Mesenchymal stem cell (in vitro differentiated cells and primary cell): ENCODE results near the gene DERL2.
"Not testable (repeated sequence)": the region's sequence is repeated elsewhere in the genome, so short reads cannot be mapped to it uniquely, and the experiment has no call there.

Experiments
- DNase-seq: peaks from one replicate; pipeline ENCODE4 v3.0.0-alpha.2; 2013
- H2AFZ ChIP-seq: one replicate; pipeline ENCODE4 v1.6.1; 2013; ENCODE audit warnings: low read depth, mild to moderate bottlenecking, control low read depth, inconsistent platforms, low read length, moderate library complexity
- H2AK5ac ChIP-seq: 2 replicates; pipeline ENCODE4 v1.6.1; 2013; ENCODE audit warnings: low read length, moderate library complexity, mild to moderate bottlenecking, inconsistent platforms; ENCODE audit not compliant: severe bottlenecking
- H2BK120ac ChIP-seq: one replicate; pipeline ENCODE4 v1.6.1; 2013; ENCODE audit warnings: low read depth, mild to moderate bottlenecking, inconsistent platforms, low read length, moderate library complexity
- H2BK12ac ChIP-seq, 2 experiments: one replicate each; pipeline ENCODE4 v1.6.1; 2013; ENCODE audit warnings: inconsistent platforms in 2 of 2, low read length in 2 of 2, mild to moderate bottlenecking in 2 of 2, moderate library complexity in 2 of 2, control low read depth in 1 of 2
- H2BK15ac ChIP-seq: one replicate; pipeline ENCODE4 v1.6.1; 2013; ENCODE audit warnings: mild to moderate bottlenecking, low read depth, inconsistent platforms; ENCODE audit not compliant: poor library complexity, severe bottlenecking
- H2BK5ac ChIP-seq: 2 replicates; pipeline ENCODE4 v1.6.1; 2013; ENCODE audit warnings: low read depth, mild to moderate bottlenecking, low read length, control low read depth, inconsistent platforms; ENCODE audit not compliant: poor library complexity, severe bottlenecking
- H3K14ac ChIP-seq, 2 experiments: one replicate each; pipeline ENCODE4 v1.6.1; 2013; ENCODE audit warnings: inconsistent platforms in 2 of 2, low read length in 2 of 2, control low read depth in 1 of 2, mild to moderate bottlenecking in 1 of 2, moderate library complexity in 1 of 2
- H3K18ac ChIP-seq, 2 experiments: one replicate each; pipeline ENCODE4 v1.6.1; 2013; ENCODE audit warnings: inconsistent platforms in 2 of 2, low read length in 2 of 2, control low read depth in 1 of 2, low read depth in 1 of 2, mild to moderate bottlenecking in 1 of 2
- H3K23ac ChIP-seq, 2 experiments: one replicate each; pipeline ENCODE4 v1.6.1; 2013; ENCODE audit warnings: inconsistent platforms in 2 of 2, low read length in 2 of 2, mild to moderate bottlenecking in 2 of 2, moderate library complexity in 2 of 2, control low read depth in 1 of 2
- H3K27ac ChIP-seq: 2 replicates; pipeline ENCODE4 v1.5.1; 2013; ENCODE audit warnings: mild to moderate bottlenecking, moderate library complexity, low read length, control low read depth, inconsistent platforms; ENCODE audit not compliant: poor library complexity, severe bottlenecking
- H3K27me3 ChIP-seq, 2 experiments: 2 replicates each; pipeline versions ENCODE4 v1.6.1 to v1.7.0; 2013; ENCODE audit warnings: low read length in 2 of 2, mild to moderate bottlenecking in 2 of 2, moderate library complexity in 2 of 2, control low read depth in 1 of 2, inconsistent platforms in 1 of 2; ENCODE audit not compliant: control insufficient read depth in 1 of 2, insufficient read depth in 1 of 2
- H3K36me3 ChIP-seq, 2 experiments: 2 replicates each; pipeline versions ENCODE4 v1.6.1 to v1.7.0; 2013; ENCODE audit warnings: low read length in 2 of 2, control low read depth in 1 of 2, inconsistent platforms in 1 of 2, low read depth in 1 of 2, mild to moderate bottlenecking in 1 of 2; ENCODE audit not compliant: insufficient read depth in 2 of 2, control insufficient read depth in 1 of 2
- H3K4ac ChIP-seq, 2 experiments: one replicate each; pipeline ENCODE4 v1.6.1; 2013; ENCODE audit warnings: inconsistent platforms in 2 of 2, low read length in 2 of 2, mild to moderate bottlenecking in 2 of 2, moderate library complexity in 2 of 2, control low read depth in 1 of 2, low read depth in 1 of 2
- H3K4me1 ChIP-seq: 2 replicates; pipeline ENCODE4 v1.6.1; 2013; ENCODE audit warnings: low read depth, low read length, control low read depth; ENCODE audit not compliant: control insufficient read depth, insufficient read depth
- H3K4me2 ChIP-seq: 2 replicates; pipeline ENCODE4 v1.6.1; 2013; ENCODE audit warnings: low read length, mild to moderate bottlenecking, inconsistent platforms; ENCODE audit not compliant: poor library complexity, severe bottlenecking
- H3K4me3 ChIP-seq, 2 experiments: 2 replicates each; pipeline versions ENCODE4 v1.5.1 to v1.7.0; 2013; ENCODE audit warnings: low read length in 2 of 2, mild to moderate bottlenecking in 2 of 2, control low read depth in 1 of 2, low read depth in 1 of 2; ENCODE audit not compliant: insufficient read depth in 1 of 2
- H3K79me1 ChIP-seq: replicated peaks from 2 replicates; pipeline ENCODE4 v1.6.1; 2013; ENCODE audit warnings: mild to moderate bottlenecking, control low read depth, low read length, inconsistent platforms; ENCODE audit not compliant: poor library complexity, severe bottlenecking
- H3K9ac ChIP-seq: 2 replicates; pipeline ENCODE4 v1.7.0; 2013; ENCODE audit warnings: mild to moderate bottlenecking, low read length, moderate library complexity
- H3K9me3 ChIP-seq: 2 replicates; pipeline ENCODE4 v1.7.0; 2013; ENCODE audit warnings: mild to moderate bottlenecking, low read length; ENCODE audit not compliant: control insufficient read depth
- H4K8ac ChIP-seq: one replicate; pipeline ENCODE4 v1.6.1; 2013; ENCODE audit warnings: inconsistent platforms, mild to moderate bottlenecking, low read length, moderate library complexity
- H4K91ac ChIP-seq: one replicate; pipeline ENCODE4 v1.6.1; 2013; ENCODE audit warnings: mild to moderate bottlenecking, low read length, inconsistent platforms
- WGBS: methylation state at CpG from one replicate; pipeline ENCODE4 v1.1.7; 2013; ENCODE audit warnings: mixed read lengths; 5-methylcytosine and 5-hydroxymethylcytosine counted together

The DERL2 gene

DNA sequence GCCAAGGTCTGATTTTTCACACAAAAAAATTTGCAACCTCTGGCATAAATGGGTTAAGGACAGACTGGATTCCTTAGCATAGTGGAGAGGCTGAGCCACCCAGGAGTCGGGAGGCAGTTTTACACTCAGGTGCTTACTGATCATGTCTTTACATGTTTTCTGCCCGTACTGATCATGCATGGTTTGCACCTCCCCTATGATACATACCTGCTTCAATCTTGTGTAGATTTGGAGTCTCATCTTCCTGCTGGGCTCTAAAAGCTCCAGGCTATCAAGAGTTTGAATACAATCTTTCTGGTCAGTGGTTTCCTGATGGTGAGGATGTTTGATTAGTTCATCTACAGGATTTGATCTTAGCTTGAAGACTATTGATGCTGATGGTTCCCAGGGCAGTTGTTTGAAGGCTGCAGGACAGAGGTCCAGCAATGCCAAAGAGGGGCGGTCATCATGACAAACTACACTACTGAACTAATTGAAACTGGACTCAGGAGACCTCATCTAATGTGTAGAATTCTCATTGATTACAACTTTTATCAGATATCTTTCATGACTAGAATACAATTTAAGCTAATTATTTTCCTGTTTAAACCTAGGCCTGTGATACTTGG, 53.9 kb downstream of the DERL2 start:
- Histone ChIP-seq H4K8ac (no peak overlapping the region), H3K18ac (no peak overlapping the region), H3K4me3 (no peak overlapping the region), H3K79me1 (peaks cover 21% of the 10 kb centered on the region), H3K27ac (peak overlapping the region; percentile 47), H2AK5ac (no peak overlapping the region), H3K23ac (no peak overlapping the region), H3K14ac (no peak overlapping the region), H3K36me3 (peaks cover 64 to 89% of the 10 kb centered on the region in 2 experiments), H3K4me1 (peaks cover 4% of the 10 kb centered on the region), H2AFZ (no peak overlapping the region), H3K9me3 (no peaks in the 10 kb centered on the region), H3K4ac (no peak overlapping the region), H2BK5ac (no peak overlapping the region), H2BK120ac (no peak overlapping the region), H4K91ac (no peak overlapping the region), H3K4me2 (no peak overlapping the region), H3K27me3 (no peaks in the 10 kb centered on the region), H2BK15ac (no peak overlapping the region), H3K9ac (no peak overlapping the region), H2BK12ac (no peak overlapping the region)
- WGBS: 100% methylated on average over 2 of the region's 3 CpGs
- DNase-seq: no peak

DNA sequence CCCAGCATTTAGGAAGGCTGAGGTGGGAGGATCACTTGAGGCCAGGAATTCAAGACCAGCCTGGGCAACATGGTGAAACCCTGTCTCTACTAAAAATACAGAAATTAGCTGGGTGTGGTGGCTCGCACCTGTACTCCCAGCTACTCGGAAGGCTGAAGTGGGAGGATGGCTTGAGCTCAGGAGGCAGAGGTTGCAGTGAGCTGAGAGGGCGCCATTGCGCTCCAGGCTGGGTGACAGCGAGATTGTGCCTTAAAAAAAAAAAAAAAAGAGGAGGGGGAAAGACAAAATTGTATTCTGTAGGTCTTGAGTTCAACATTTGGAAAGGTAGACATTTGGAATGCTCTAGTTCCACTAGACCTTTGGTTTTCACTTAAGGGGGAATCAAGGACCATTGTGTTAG, 54.7 kb downstream of the DERL2 start:
- not testable (repeated sequence) for H3K4me1 ChIP-seq, H3K9me3 ChIP-seq

DNA sequence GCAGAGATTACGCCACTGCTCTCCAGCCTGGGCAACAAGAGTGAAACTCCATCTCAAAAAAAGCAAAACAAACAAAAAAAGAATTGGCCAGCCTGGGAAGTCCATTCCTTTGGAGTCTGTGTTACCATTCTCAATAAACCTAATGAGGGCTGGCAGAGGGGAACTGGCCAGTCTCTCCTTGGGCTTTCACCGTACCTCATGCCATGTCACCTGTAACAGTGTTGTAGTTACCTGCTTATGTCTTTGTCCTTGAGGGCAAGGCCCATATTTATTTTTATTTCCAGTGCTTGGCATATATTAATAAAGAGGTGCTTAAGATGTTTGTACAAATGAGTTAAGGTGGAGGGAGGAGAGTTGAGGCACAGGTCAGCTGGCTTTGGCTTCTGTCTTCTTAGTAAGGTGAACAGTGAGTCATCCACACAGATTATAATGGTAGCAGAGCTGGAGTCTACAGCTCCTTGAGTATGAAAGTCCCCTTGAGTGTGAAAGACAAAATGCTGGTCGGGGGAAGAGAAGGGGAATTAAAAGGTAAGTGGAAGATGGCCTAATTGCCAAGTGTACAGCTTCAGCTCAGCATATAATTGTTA, 55.5 kb downstream of the DERL2 start:
- peaks cover 65 to 90% of the 10 kb centered on the region in 2 experiments for H3K36me3 ChIP-seq
- no peak overlapping the region for H4K8ac ChIP-seq
- no peak overlapping the region for H3K14ac ChIP-seq
- H3K27me3 ChIP-seq: no peaks in the 10 kb centered on the region
- H3K4me3 ChIP-seq: no peak overlapping the region
- no peak overlapping the region for H3K9ac ChIP-seq
- H3K9me3 ChIP-seq: no peaks in the 10 kb centered on the region
- H3K4me2 ChIP-seq: no peak overlapping the region
- H2BK12ac ChIP-seq: no peak overlapping the region
- no peak overlapping the region for H2BK5ac ChIP-seq
- no peak overlapping the region for H3K23ac ChIP-seq
- no peak overlapping the region for H2BK120ac ChIP-seq
- H2AFZ ChIP-seq: no peak overlapping the region
- H3K79me1 ChIP-seq: peaks cover 24% of the 10 kb centered on the region
- H4K91ac ChIP-seq: no peak overlapping the region
- H3K4ac ChIP-seq: no peak overlapping the region
- no peak overlapping the region for H2BK15ac ChIP-seq
- no peak overlapping the region for H3K18ac ChIP-seq
- peaks cover 3% of the 10 kb centered on the region for H3K4me1 ChIP-seq
- H2AK5ac ChIP-seq: no peak overlapping the region
- 100% methylated on average over 3 of the region's 3 CpGs for WGBS
- H3K27ac ChIP-seq: no peak overlapping the region
- no peak for DNase-seq

More for the DNA sequence above, 54.7 kb downstream of the DERL2 start:
- peaks cover 21% of the 10 kb centered on the region for H3K79me1 ChIP-seq
- H4K8ac ChIP-seq, H2AK5ac ChIP-seq, H3K14ac ChIP-seq, H3K9ac ChIP-seq, H3K4me2 ChIP-seq, H2BK120ac ChIP-seq, H3K23ac ChIP-seq, H2BK12ac ChIP-seq, H3K27me3 ChIP-seq, DNase-seq, H4K91ac ChIP-seq, H3K18ac ChIP-seq, H3K27ac ChIP-seq, H2AFZ ChIP-seq, H2BK5ac ChIP-seq, H3K4ac ChIP-seq, H3K4me3 ChIP-seq, H2BK15ac ChIP-seq: not testable (repeated sequence)
- 91% methylated on average over 5 of the region's 5 CpGs for WGBS
- H3K36me3 ChIP-seq: peaks cover 62 to 87% of the 10 kb centered on the region in 2 experiments

DNA sequence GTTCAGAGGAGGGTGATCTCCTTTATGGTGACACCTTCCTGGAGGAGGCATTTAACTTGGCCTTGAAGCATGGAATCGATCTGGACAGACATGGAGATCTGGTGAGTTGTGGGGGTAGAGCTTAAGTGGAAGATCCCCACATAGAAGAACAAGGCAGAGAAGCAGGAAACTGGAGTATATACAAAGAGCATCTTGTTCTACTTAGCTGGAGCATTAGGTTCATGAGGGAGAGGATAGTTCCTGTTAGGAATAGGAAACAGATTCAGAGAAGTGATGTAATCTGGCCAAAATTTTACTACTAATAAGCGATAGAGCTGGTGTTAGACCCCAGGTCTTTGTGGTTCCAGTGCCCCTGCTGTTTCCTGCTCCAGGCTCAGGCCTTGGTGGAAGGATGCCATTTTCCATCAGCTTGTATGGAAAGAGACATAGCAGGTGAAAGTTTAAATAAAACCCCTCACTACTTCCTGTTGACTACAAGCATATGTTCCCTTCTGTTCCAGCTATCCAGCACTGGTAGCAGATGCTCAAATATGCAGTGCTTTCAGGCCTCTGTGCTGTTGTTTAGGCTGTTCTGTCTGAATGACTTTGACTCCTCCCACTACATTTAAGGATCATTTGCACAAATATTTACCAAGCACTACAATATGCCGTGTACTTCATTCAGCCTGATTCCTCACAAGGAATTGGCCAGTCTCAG, 56.6 kb downstream of the DERL2 start:
- Histone ChIP-seq H3K27me3 (no peaks in the 10 kb centered on the region), H3K79me1 (peaks cover 18% of the 10 kb centered on the region), H2BK12ac (no peak overlapping the region), H4K91ac (no peak overlapping the region), H3K9me3 (no peaks in the 10 kb centered on the region), H2AFZ (no peak overlapping the region), H3K9ac (no peak overlapping the region), H2AK5ac (no peak overlapping the region), H3K27ac (no peak overlapping the region), H2BK120ac (no peak overlapping the region), H3K18ac (no peak overlapping the region), H3K14ac (no peak overlapping the region), H3K4me2 (no peak overlapping the region), H3K36me3 (peaks cover 62 to 91% of the 10 kb centered on the region in 2 experiments), H4K8ac (no peak overlapping the region), H3K4me1 (no peaks in the 10 kb centered on the region), H2BK15ac (no peak overlapping the region), H3K23ac (no peak overlapping the region), H2BK5ac (no peak overlapping the region), H3K4me3 (no peak overlapping the region), H3K4ac (no peak overlapping the region)
- 87% methylated on average over 3 of the region's 3 CpGs for WGBS
- peak; percentile 12 for DNase-seq
